NCI-H1417 treated with DMSO at 0.1 percent for 48 hours (cell line): ENCODE results near the gene FHOD3.

Source experiments
- DNase-seq: peaks from one replicate; lab custom pipeline; 2025; lab: John Stamatoyannopoulos, UW

The FHOD3 gene

DNA sequence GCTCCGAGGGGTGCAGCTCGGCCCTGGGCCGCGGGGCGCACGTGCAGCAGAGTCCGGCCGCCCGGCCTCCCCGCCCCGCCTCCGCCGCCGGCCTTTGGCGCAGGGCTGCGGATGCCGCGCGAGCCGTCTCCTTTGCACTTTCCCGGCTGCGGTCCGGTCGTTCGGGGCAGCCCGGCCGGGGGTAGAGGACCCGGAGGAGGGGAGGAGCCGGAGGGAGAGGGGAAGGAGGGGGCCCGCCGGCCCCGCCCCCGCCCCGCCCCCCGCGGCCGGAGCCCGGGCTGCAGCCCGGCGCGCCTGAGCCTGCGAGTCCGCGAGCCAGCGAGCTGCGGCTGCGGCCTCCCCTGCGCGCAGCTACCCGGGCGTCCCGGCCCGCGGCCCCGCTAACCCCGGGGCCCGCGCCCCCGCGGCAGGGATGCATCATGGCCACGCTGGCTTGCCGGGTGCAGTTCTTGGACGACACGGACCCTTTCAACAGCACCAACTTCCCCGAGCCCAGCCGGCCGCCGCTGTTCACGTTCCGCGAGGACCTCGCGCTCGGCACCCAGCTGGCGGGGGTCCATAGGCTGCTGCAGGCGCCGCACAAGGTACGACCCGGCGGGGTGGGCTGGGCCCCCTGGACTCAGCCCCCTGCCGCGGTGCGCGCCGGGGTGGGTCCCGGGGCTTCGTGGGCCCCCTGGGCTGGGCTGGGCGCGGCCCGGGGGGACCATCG lies at the start of gene FHOD3:
FHOD3 (plus strand) TSS at position 297 of the 709 bp plus-strand sequence; CDS start at position 420, 123 bp downstream.
- no peak for DNase-seq

DNA sequence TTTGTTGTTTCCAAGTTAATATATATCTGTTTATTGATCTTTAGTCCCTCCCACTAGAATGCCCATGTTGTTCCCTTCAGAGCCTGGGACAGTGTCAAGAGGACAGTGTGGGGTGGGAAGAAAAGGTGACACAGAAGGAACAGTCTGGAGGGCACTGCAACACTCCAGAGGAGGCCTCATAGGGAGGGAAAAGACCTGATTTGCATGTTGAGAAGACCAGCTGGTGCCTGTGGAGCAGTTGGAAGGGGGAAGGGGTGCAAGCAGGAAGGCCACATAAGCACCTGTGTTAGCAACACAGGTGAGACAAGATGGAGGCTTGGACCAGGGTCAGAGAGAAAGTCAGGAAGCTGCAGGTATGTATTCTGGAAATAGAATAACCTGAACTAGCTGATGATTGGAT lies 48.1 kb upstream of the FHOD3 start:
- no peak for DNase-seq

DNA sequence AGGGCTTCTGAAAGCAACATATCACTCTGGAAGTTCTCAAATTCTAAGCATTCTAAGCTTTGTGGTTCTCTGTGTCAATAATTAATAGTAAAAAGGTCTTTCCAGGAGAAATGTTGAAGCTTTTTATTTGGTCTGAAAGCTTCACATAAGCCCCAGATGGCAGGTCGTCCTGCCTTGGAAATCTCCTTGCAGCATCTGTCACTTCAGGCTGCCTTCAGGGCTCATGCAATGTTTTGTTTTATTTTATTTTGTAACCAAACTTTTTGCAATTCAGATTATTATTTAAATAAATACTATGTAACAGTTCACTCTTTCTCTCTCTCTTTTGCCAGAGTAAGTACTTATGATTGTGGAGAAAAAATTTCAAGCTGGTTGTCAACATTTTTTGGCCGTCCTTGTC lies 46.7 kb upstream of the FHOD3 start:
- DNase-seq = no peak

DNA sequence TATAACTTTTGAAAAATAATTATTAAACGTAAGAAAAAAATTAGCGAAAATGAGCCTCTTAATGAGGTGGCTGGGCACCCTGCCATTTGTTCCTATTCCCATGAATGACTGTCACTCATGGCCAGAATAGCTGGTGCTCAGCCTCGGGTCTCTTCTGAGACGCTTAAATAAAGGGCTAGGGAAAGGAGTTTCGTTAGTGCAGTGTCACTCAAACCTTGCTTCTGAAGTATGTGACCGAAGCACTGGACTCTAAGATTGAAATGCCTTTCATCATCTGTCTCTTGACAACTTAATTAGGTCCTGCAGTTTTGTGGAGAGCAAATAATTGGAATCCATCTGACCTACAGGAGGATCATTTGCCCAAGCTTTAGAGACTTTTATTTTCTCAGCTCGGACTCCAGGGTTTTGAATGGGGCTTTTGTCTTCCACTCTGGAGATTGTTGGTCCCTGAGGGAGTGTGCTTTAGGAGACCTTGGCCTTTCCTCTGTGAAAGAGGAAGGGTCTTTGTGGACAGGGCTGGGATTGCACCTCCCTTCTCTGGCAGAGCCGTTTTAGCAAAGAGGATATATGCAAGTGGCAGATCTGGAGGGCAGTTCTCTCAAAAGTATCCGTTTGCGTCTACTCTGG lies 42.3 kb upstream of the FHOD3 start:
- DNase-seq = no peak

- DNase-seq = no peak
These were observed 41.4 kb upstream of the FHOD3 start for GRCh38 chr18:36256094-36256493.

- DNase-seq = no peak
These were observed 34.5 kb upstream of the FHOD3 start for GRCh38 chr18:36262971-36263370.

- no peak for DNase-seq
These were observed 33.2 kb upstream of the FHOD3 start for GRCh38 chr18:36264283-36264682.

DNA sequence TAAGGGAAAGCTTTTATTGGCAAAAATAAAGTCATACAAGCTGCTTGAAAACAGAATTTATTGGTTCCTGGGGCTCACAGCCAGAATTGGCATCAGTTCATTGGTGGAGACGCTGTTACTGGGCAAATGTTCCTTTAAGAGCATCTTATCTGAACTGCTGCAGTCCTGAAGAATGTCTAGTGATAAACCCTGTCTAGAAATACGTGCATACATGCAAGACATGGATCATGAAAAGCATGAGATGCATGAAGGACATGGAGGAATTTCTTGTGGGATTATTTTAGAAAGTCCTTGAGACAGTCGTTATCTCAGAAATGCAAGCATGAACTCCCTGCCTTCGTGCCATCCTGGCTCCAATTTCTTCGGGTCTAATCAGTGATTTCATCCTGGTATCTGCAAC lies 32.5 kb upstream of the FHOD3 start:
- no peak for DNase-seq

DNA sequence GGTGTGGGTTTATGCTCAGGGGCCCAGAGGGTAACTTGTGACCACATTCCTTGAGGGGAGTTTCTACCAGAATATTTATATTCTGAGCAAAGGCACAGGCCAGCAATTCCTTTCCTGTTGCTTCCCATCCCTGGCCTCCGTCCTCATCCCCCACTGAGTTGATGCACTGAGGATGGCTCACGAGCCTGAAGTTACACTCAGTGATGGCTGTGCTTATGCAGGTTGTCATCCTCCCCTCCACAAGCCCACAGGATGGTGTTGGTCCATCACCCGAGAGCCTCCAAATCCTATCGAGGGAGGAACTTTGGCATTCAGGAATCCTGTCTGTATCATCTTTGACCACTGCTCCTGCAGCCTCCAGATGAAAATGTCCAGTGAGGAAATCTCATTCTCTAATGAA lies 28.4 kb upstream of the FHOD3 start:
- DNase-seq = no peak

- no peak for DNase-seq
These were observed 26.4 kb upstream of the FHOD3 start for GRCh38 chr18:36271153-36271552.

- DNase-seq = no peak
These were observed 24.2 kb upstream of the FHOD3 start for GRCh38 chr18:36273347-36273746.

DNA sequence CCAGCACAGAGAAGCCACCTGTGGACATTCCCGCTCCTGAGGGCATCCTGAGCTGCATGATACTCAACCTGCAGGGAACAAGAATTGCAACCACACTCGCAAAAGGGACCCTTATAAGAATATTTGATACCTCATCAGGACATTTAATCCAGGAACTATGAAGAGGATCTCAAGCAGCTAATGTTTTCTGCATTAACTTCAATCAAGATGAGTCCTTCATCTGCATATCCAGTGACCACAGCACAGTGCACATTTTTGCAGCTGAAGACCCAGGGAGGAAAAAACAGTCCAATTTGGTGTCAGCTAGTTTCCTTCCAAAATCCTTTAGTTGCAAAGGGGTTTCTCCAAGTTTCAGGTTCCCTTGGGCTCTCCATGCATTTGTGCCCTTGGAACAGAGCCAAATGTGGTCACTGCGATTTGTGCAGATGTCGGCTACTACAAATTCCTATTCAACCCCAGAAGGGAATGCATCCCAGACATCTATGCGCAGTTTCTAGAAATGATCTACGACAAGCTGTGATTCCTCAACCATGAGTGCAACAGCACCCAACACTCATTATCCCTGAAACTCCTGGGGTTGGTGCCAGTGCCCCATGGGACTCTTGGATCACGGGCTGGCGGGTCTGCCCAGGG lies 23.3 kb upstream of the FHOD3 start:
- no peak for DNase-seq

DNA sequence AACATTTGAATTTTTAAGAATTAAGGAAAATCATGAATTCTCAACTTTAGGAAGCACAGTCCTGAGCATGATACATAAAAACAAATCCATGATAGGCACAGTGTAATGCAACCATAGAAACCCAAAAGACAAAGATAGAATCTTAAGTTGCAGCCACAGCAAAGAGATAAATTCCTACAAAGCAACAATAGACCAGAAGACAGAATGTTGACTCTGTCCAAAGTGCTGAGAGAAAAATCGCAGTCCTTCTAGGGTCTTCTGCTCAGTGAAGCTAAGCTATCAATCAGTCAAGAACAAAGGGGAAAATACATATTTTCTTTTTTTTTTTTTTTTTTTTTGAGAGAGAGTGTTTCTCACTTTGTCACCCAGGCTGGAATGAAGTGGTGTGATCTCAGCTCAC lies 22.0 kb upstream of the FHOD3 start:
- DNase-seq = no peak

GRCh38 chr18:36279001-36279400 lies 18.5 kb upstream of the FHOD3 start:
- no peak for DNase-seq

GRCh38 chr18:36281936-36282335 lies 15.6 kb upstream of the FHOD3 start:
- no peak for DNase-seq

- no peak for DNase-seq
These were observed 14.1 kb upstream of the FHOD3 start for GRCh38 chr18:36283448-36283847.

DNA sequence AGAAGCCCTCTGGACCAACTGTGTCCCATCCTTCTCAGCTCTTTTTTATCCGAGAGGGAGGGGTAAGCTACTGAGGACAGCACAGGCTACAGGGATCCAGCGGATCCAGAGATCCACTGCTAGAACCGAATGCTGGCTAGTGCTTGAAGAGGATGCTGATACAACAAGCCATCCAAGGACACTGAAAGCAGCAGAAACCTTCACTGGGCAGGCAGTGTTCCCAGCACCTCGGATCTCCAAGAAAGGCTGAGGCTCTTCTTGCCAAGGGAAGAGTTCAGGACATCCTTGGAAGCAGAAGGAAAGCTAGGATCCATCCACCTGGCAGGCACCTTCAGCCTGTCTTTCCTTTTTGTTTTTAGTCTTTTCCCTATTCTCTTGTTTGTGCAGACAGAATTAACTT lies 13.2 kb upstream of the FHOD3 start:
- DNase-seq = no peak

GRCh38 chr18:36284671-36285295 lies 12.7 kb upstream of the FHOD3 start:
- DNase-seq = peak; percentile 39

- DNase-seq = no peak
These were observed 9.9 kb upstream of the FHOD3 start for GRCh38 chr18:36287653-36288052.

DNA sequence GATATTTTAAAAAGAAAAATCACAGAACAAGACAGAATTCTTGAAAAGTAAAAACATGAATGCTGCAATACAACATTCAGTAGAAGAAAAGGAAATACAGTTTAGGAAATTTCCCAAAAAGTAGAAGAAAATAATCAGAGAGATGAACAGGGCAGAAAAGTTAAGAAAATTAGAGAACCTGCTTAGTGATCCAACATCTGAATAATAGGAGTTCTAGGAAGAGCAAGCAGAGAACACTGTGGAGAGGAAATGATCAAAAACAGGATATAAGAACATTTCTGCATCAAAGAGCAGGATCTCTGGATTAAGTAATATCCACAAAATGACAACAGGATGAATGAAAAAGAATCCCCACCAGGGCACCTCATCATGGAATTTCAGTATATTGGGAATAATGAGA lies 8.8 kb upstream of the FHOD3 start:
- DNase-seq = no peak

- DNase-seq = no peak
These were observed 3.5 kb upstream of the FHOD3 start for GRCh38 chr18:36294031-36294430.

- no peak for DNase-seq
These were observed 2.3 kb upstream of the FHOD3 start for GRCh38 chr18:36295214-36295613.

DNA sequence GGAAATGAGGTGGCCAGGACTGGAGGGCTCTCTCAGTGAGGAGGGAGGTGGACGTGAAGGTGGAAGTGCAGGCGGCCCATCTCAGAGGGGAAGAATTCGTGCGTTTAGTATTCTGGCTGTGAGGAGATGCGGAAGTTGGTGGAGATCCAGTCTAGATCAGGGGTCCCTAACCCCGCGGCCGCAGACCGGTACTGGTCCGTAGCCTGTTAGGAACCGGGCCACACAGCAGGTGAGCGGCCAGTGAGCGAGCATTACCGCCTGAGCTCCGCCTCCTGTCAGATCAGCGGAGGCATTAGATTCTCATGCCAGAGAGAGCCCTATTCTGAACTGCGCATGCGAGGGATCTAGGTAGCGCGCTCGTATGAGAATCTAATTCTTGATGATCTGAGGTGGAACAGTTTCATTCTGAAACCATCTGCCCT lies 1.6 kb upstream of the FHOD3 start:
- no peak for DNase-seq
